DMS114 treated with DMSO at 0.1 percent for 48 hours (cell line): ENCODE data around the gene PTPN22.

Experiments
- DNase-seq: peaks from one replicate; lab custom pipeline; 2025; ENCODE audit not compliant: unreplicated experiment; lab: John Stamatoyannopoulos, UW

Gene PTPN22

DNA sequence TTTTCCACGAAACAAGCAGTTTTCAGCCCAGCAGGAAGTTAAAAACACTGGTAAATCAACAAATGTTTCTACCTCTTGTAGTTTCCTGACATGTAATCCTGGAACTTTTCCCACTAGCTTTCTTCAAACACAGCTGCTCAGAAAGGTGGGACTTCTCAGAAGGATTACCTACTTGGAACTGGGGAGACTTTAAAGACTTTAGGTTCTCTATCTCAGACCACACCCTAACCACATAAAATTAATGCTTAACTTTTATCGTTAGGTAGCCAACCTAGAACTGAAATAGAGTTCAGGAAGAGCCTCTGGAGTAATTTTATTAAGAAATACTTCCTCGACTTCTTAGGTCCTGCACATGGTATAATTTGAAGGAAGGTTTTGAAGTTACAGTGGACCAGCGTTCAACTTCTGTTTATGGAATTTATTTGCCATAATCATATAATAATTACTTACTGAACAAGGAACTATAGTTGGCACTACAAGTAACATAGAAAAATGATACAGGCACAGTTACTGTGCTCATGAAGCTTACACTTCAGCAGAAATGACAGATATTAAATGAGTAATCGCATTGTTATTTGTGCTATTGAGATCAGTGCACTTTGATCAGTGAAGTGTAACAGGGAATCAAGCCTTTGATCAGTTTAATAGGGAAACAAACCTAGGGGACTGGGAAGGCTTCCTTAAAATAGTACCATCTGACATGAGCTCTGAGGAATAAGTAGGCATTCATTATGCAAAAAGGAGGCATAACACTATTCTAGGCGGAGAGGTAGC lies 16.1 kb upstream of the PTPN22 start, which contains the start of gene BCL2L15:
Gene BCL2L15, minus strand, starts transcription at position 180 of the 774 bp plus-strand sequence. CDS start 206 bp downstream, outside the sequence.
- DNase-seq = no peak

DNA sequence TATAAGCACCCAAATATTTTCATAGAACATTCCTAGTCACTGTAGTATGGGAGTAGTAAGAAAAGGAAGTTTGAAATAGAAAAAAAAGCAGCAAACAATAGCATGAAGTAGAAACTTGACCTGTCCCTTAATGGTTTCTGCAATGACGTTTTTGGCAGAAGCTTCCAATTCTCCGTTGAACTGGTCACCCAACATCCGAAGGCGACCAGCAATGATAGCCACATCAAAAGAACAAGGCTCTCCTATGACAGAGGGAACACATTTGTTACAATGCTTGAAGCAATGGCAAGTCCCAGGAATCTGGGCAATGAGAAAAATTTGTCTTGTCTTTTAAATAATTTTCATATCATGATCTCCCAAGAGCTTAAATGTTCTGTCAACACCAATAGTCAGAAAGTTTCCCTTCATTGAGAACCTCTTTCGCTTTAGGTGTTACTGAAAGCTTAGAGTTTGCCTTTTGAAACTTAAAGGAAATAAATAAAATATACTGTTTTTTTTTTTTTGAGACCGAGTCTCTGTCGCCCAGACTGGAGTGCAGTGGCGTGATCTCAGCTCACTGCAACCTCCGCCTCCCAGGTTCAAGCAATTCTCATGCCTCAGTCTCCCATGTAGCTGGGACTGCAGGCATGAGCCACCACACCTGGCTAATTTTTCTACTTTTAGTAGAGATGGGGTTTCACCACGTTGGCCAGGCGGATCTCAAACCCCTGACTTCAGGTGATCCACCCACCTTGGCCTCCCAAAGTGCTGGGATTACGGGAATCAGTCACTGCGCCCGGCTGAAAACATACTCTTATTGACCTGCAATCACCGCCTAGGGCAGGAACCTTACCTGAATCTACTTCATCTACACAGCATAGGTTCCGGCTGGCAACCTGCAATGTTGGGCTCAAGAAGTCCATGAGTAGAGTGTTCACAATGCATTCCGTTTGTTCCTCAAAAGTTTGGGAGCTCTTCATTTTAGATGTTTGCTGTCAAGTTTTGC lies 15.2 kb upstream of the PTPN22 start:
- DNase-seq = no peak

DNA sequence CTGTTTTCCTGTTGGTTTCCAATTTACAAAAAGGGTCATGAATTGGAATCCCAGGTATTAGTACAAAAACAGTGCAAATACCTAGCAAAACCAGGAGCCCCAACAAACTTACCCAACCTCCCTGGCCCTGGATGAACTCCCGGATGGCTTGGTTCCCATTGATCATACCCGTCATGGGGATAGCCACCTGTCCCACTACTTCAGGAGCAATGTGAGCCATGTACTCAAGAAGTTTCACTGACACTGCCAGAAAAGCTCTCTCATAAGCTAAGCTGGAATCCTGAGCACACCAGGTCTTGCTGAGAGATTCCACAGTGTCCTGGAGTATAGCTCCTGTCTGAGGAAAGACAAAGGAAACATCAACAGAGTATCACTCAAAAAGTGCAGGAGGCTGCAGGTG lies 10.1 kb upstream of the PTPN22 start:
- DNase-seq = no peak

DNA sequence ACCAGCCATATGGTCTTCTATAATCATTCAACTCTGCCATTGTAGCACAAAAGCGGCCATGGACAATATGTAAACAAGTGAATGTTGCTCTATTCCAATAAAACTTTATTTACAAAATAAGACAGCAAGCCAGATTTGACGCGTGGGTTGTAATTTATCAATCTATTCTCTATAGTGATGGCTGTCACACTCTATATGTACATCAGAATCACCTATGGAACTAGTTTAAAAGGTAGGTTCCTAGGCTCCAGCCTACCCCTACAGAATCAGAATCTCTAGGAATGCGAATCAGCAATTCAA lies 8.2 kb upstream of the PTPN22 start:
- no peak for DNase-seq

DNA sequence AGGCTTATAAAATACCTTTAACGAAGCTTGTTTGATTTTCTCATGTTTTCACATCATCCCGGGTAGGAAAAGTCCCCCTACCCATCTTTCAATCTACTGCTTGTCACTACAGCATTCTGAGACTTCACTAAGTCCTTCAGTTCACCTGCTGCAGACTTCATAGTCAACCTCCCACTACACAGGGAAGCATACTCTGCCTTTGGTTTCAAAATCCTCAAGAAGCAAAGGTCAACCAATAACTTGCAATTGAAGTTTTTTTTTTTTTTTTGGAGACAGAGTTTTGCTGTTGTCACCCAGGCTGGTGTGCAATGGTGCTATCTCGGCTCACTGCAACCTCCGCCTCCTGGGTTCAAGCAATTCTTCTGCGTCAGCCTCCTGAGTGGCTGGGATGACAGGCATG lies 4.7 kb upstream of the PTPN22 start:
- DNase-seq = no peak

DNA sequence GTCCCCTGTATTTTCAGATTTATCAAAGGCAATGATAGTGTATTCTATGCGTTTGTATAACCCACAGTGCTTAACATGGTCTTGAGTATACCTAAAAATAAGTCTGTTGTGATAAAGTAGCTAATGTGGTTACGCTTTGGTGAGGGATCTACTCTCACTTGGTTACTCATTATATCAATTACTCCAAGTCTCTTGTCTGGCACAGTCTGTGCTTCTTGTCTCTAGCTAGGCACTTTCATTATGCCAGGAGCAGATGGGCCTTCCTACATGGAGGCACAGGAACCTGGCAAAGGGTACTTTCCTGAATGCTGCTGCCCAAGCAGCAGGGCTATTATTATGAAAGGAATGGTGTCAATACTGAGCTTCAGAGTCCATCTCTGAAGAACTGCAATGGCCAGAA lies 4.2 kb upstream of the PTPN22 start:
- no peak for DNase-seq

DNA sequence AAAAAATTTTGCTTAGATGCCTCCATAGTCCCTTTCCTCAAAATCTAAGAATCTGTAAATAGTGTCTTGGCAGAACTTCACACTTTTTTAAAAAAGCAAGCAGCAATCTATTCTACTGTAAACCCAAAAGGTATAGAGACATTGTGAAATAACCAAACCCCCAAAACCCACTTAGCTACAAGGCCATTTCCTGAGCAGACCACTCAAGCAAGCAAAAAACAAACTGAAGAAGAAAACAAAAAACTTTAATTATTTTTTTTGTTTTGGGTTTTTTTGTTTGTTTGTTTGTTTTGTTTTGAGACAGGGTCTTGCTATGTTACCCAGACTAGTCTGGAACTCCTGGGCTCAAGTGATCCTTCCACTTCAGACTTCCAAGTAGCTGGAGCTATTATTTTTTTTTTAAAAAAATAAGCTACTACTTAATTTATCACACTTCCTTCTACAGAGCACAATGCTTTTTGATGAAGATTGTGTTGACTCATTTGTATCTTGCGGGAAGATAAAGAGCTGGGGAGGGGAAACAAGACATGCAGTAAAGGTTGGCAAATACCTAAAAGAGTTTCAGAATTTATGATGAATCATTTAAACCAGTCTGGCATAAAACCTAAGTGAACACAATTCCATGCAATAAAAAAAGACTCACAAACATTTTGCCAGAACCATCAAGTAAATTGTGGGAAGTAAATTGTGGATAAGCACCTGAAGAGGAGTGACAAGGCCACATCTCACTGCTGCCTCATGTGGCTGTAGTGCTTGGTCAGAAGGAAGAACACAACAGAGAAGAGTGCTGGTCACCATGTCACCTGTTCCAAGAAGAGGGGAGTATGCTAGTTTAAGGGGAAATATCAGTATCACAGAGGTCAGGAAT lies 2.7 kb upstream of the PTPN22 start:
- DNase-seq = no peak

DNA sequence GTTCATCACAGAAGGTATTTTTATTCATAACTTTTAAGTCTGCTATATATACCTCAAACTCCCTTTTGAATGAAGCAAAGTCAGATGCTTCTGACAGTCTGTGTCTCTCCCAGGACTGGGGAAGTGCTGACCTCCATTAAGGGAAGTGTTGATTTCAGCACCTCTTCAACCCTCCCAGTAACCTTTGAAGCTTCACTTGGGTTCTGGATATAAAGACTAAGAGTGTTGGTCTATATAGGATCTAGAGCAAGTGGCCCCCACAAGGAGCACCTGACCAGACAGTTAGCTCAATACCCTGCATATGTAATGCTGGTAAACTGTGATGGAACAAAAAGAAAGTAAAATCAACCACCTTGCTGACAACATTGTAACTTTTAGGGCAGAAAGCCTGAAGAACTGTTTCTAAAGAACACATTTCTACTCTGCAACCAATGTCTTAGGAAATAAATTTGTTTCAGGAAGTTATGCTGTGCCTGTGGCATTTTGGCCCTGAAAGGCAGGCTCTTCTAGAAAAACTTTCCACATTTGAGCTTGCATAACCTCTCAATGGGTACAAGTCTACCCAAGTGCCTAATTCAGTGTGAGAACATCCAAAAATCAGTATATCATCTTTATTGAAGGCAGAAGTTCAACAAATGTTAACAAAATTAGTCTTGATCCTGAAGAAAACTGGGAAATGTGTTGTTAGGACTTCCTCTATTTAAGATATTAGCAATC lies 865 bp upstream of the PTPN22 start:
- DNase-seq = no peak

DNA sequence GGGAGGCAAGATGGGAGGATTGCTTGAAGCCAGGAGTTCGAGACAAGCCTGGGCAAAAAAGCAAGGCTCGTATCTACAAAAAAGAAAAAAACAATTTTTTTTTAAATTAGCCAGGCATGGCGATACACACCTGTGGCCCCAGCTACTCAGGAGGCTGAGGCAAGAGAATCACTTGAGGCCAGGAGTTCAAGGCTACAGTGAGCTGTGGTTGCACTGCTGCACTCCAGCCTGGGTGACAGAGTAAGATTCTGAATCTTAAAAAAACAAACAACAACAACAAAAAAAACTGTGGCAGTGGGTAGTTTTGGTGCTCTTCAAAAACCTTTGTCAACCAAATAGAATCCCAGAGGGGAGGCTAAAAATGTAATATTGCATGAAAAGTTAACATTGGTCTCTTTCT lies 734 bp downstream of the PTPN22 start:
- no peak for DNase-seq

DNA sequence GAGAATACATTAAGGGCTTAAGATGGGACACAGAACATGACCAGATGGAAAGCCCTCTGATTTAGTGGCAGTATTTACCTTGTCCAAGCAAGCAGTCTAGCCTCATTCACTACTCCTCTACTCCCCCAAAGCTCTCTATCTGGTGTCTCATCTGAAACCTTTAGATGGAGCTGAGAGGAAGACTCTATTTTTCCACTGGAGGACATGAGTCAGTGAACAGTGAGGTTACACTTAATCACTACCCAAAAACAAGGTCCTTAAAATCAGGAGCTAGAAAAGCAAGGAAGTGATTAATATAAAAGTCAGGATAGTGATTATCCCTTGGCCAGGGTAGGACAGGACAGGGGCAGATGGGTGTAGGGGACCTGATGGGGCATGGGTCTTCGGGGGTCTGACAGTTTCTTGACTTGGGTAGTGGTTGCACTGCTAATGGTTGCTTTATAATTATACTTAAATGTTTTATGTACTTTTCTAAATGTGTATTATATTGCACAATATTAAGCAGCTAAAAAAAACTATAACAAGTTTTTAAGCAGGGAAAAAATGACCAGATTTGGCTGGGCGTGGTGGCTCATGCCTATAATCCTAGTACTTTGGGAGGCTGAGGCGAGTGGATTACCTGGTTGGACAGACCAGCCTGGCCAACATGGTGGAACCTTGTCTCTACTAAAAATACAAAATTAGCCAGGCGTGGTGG lies 3.0 kb downstream of the PTPN22 start:
- DNase-seq = no peak

DNA sequence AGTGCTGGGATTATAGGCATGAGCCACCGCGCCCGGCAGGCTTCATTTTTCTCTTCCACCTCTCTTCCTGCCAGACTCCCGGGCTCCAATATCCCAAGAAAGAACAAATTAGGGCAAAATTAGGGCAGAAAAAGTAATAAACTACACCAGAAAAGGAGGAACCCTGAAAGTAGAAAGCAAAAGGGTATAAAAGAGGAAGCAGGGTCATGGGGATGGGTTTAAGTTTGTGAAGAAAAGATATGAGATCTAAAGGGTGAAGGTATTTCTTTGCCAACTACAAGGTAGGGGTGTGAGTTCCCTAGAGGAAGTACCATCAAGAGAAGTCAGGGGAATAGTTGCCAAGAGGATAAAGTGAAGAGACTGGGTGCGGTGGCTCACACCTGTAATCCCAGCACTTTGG lies 9.9 kb downstream of the PTPN22 start:
- DNase-seq = no peak

DNA sequence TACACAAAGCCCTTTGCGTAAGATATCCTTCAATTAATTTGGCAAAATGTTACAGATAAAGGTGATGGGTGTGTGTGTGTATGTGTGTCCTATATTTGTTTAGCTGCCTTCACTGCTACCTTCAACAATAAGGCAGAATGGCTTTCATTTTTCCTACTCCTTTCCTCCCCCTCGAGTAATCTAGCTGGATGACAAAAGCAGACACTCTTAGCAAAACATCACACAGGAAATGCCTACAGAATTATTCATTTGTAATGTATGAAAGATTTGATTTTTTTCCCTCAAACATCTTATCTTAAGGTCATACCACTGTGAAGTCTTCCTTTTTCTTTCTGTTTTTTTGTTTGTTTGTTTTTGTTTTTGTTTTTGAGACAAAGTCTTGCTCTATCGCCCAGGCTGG lies 10.6 kb downstream of the PTPN22 start:
- no peak for DNase-seq

DNA sequence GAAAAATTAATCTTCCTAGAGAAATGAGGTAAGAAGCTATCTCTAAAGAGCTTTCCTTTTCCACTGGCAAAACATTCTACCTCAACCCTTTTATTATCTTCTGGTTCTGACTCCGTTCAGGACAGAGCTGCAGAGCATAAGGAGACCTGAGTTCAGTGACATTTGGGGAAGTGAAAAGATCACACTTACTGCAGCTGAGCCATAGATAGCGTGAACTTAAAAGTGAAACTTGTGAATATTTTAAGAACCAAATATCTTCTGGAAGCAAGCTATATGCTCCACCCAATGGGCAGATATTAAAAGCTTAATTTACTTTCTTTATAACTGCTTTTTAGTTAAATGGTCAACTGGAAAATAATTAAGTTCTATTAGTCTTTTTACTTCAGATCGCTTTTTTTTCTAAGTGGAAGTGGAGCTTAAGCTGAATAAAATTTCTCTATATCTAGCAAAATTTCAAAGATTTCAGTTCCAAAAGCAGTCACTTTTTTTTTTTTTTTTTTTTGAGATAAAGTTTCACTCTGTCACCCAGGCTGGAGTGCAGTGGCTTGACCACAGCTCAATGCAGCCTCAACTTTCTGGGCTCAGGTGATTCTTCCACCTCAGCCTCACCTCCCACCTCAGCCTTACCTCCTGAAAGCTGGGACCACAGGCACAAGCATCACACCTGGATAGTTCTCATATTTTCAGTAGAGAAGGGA lies 11.9 kb downstream of the PTPN22 start:
- DNase-seq = no peak

DNA sequence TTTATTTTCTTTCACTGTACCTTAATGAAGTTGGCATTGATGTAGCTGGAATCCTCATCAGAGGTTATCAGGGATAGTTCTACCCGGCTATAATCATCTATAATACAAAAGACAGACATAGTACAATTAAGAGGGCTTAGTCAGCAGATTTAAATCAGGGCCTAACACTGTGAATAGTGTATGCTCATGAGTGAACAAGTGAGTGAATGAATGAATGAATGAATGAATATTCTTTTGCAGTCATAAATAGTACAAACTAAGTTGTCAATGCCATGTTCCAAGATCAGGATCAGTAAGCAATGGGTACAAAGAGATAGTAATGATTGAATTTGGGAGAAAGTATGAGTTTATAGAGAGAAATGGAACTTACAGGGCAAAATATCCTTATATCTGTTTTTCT lies 12.5 kb downstream of the PTPN22 start:
- DNase-seq = no peak

DNA sequence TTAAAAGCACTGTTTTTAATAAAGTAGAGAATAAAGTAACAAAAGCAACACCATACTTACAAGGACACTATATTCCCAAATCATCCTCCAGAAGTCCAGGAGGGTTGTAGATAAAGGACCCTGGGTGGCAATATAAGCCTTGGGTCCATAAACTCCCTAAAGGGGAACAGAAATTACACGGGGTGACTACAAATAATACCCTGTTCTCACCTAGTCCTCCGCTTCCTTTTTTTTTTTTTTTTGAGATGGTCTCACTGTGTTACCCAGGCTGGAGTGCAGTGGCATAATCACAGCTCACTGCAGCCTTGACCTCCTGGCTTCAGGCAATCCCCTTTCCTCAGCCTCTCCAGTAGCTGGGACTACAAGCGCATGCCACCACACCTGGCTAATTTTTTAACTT lies 13.1 kb downstream of the PTPN22 start:
- DNase-seq = no peak

DNA sequence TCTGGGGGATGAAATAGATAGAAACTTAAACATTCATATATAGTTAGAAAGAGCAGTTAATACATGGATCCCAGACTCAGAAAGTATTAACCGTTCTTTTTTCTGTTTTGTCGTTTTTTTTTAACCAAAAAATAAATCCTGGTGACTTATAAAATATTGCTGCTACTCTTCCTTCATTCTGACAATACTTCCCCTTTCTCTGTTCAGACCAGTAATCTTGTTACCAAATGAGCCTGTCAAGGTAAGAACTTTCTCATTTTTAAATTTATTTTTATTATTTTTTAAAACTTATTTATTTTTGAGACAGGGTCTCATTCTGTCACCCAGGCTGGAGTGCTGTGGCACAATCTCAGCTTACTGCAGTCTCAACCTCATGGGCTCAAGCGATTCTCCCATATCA lies 13.7 kb downstream of the PTPN22 start:
- no peak for DNase-seq

DNA sequence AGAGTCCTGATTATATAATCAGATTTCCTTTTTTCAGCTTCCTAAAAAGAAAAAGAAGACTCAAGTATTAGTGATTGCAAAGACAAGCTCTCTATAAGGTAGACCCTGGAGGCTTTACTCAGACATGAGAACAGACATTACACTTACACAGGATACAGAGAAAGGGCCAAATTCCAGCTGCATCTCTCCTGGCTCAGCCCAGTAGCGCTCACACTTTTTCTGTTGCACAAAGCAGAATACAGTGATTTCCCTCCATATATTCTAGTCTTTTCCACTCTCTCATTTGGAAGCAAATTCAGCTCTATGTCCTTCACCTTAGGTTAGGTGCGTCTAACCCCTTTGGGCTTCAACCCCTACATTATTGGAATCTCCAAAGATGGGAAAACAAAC lies 15.1 kb downstream of the PTPN22 start:
- DNase-seq = no peak

DNA sequence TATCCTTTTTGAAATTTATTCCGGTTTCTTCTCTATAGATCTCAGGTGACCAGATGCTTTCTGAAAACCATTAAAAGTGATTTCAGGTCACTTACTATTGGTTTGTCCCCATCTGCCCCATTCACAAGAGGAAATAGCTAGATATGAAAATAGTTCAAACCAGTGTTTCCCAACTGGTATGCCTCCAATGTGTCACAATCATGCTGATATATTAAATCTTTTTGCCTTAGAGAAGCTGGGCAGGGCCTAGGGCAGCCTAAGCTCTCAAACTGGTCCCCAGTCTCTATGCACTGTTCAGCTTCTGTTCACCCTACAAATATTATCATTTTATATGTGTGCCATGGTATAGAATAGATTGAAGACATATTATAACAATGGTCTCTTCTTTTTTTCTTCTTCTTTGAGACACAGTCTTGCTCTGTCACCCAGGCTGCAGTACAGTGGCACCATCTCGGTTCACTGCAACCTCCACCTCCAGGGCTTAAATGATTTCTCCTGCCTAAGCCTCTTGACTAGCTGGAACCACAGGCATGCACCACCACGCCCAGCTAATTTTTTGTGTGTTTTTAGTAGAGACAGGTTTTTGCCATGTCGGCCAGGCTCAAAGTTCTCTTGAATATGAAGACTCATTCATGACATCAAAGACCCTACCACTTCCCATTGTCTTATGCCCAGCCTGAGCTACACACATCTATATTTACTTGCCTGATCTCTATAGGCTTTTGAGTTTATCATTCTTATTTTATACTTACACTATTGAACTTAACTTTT lies 15.7 kb downstream of the PTPN22 start:
- no peak for DNase-seq

DNA sequence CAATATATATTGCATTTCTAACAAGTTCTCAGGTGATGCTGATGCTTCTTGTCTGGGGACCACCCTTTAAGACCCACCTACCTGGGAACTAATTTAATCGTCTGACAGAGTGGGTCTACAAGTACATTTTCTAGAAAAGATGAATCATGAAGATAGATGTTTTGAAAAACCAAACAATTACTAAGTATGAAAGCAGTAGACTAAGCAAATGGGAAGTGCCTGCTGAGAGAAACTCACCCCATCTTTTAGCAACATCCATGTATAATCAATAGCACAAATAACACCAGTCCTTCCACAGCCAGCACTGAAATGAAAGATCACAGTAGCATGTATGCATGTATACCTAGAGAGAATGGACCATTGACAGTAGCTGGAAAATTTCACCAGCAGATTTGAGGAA lies 17.3 kb downstream of the PTPN22 start:
- DNase-seq = no peak
